Uterus (tissue), 2 donors: ENCODE measurements around the gene QPCTL.

Source experiments
- CTCF ChIP-seq, 4 experiments: fragments of 200-600 bp in 2 of 4; fragments of 450-650 bp in 2 of 4; sonication (generic) in 2 of 4; IDR thresholded peaks; one replicate each; pipeline ENCODE4 v1.5.1; 2016 to 2019; ENCODE audit warnings: antibody characterized with exemption in 4 of 4, mild to moderate bottlenecking in 2 of 4, moderate library complexity in 1 of 4
- POLR2A ChIP-seq, 2 donors: fragments of 450-650 bp; IDR thresholded peaks; one replicate each; pipeline ENCODE4 v1.6.1; 2016; ENCODE audit warnings: antibody characterized with exemption in 2 of 2, mild to moderate bottlenecking in 1 of 2, moderate library complexity in 1 of 2

GRCh38 chr19:45710356-45711130, 18.1 kb downstream of the QPCTL start:
- TF ChIP-seq CTCF (IDR thresholded peaks at IDR 0.05) (no peak), POLR2A (IDR thresholded peaks at IDR 0.05) (no peak)
